ENCODE results near the gene ITGA4. TPM values are rescaled to one million over a fixed set of nuclear protein-coding genes. Genes with fewer than 3 reads are reported as not detected.

The ITGA4 gene
- total and polyA plus RNA-seq, 4 donors, result 6.9 to 23.0 (median 9.8) TPM

DNA sequence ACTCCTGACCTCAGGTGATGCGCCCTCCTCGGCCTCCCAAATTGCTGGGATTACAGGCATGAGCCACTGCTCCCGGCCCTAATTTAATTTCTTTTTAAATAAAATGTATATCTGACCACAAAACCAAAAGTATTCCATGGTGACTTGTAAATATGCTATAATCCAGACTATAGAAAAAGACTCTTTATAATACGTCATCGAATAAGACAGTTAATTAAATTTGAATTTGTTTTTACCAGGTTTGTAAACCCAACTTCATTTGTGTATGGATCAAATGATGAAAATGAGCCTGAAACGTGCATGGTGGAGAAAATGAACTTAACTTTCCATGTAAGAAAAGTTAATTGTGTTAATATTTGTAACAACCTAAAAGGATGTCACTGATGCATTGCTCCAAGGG, 69.9 kb downstream of the ITGA4 start:
- DNase-seq (ENCODE audit: low read depth in 4 of 6, low spot score in 6 of 6), result no peak
- no CpG with 5 or more reads among the region's 6 CpGs for WGBS (ENCODE audit: insufficient coverage)
- H3K27me3 ChIP-seq (ENCODE audit: control insufficient read depth, insufficient read depth, low read length), result no peaks in the 10 kb centered on the region
- no peak overlapping the region for H3K4me3 ChIP-seq (ENCODE audit: low read depth, low read length)
- no peaks in the 10 kb centered on the region for H3K36me3 ChIP-seq (ENCODE audit: control insufficient read depth, insufficient read depth, low read length)
- H3K27ac ChIP-seq (ENCODE audit: low read depth, low read length), result no peak overlapping the region
- H3K4me1 ChIP-seq (ENCODE audit: control insufficient read depth, insufficient read depth, low read length), result no peaks in the 10 kb centered on the region
- H3K9me3 ChIP-seq (ENCODE audit: control insufficient read depth, insufficient read depth, low read length), result no peaks in the 10 kb centered on the region

DNA sequence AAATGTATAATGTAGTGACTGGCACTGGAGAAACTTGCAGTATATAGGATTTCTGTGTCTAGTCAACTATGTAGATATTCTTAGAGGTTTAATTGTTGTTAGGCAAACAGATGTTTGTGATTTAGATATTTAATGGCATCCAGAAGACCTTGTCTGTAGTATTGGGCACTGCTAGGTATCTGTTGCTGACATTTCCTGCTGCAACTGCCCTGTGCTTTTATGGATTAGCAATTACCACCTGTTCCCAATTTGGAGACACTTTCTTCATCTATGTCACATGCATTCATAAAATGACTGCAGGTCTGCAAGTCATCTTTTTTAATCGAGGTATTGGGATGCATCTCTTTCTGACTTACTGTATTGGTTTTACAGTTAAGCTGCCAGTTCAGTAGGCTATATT, 71.3 kb downstream of the ITGA4 start:
- H3K4me1 ChIP-seq (ENCODE audit: control insufficient read depth, insufficient read depth, low read length), result no peaks in the 10 kb centered on the region
- no peak overlapping the region for H3K27ac ChIP-seq (ENCODE audit: low read depth, low read length)
- 88% methylated on average over 1 of the region's 1 CpG for WGBS (ENCODE audit: insufficient coverage)
- H3K27me3 ChIP-seq (ENCODE audit: control insufficient read depth, insufficient read depth, low read length), result no peaks in the 10 kb centered on the region
- H3K4me3 ChIP-seq (ENCODE audit: low read depth, low read length), result no peak overlapping the region
- DNase-seq (ENCODE audit: low read depth in 4 of 6, low spot score in 6 of 6), result no peak
- H3K9me3 ChIP-seq (ENCODE audit: control insufficient read depth, insufficient read depth, low read length), result no peaks in the 10 kb centered on the region
- no peaks in the 10 kb centered on the region for H3K36me3 ChIP-seq (ENCODE audit: control insufficient read depth, insufficient read depth, low read length)

DNA sequence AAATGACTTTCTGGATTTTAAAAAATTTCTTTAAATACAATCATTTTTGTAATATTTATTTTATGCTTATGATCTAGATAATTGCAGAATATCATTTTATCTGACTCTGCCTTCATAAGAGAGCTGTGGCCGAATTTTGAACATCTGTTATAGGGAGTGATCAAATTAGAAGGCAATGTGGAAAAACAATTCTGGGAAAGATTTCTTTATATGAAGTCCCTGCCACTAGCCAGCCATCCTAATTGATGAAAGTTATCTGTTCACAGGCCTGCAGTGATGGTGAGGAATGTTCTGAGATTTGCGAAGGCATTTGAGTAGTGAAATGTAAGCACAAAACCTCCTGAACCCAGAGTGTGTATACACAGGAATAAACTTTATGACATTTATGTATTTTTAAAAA, 79.5 kb downstream of the ITGA4 start:
- no peaks in the 10 kb centered on the region for H3K4me1 ChIP-seq (ENCODE audit: control insufficient read depth, insufficient read depth, low read length)
- no peaks in the 10 kb centered on the region for H3K9me3 ChIP-seq (ENCODE audit: control insufficient read depth, insufficient read depth, low read length)
- no CpG with 5 or more reads among the region's 2 CpGs for WGBS (ENCODE audit: insufficient coverage)
- no peaks in the 10 kb centered on the region for H3K27me3 ChIP-seq (ENCODE audit: control insufficient read depth, insufficient read depth, low read length)
- H3K27ac ChIP-seq (ENCODE audit: low read depth, low read length), result no peak overlapping the region
- no peak for DNase-seq (ENCODE audit: low read depth in 4 of 6, low spot score in 6 of 6)
- no peaks in the 10 kb centered on the region for H3K36me3 ChIP-seq (ENCODE audit: control insufficient read depth, insufficient read depth, low read length)
- no peak overlapping the region for H3K4me3 ChIP-seq (ENCODE audit: low read depth, low read length)

DNA sequence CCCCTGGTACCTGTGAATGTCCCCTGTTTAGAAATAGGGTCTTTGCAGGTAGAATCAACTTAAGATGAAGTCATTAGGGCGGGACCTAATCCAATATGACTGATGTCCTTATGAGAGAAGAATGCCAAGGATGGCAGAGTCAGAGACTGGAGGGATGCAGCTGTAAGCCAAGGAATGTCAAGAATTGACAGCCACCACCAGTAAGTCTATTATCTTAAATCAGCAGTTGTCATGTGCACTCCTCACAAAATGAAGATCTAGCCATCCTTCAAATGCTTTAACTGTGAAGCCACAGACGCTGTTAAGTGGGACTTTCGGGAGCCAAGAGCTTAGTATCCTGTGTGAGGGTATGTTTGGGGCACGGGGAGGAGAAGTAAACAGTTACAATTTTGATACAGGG, 83.2 kb downstream of the ITGA4 start:
- WGBS (ENCODE audit: insufficient coverage), result 100% methylated on average over 3 of the region's 4 CpGs
- H3K9me3 ChIP-seq (ENCODE audit: control insufficient read depth, insufficient read depth, low read length), result no peaks in the 10 kb centered on the region
- DNase-seq (ENCODE audit: low read depth in 4 of 6, low spot score in 6 of 6), result no peak
- H3K4me1 ChIP-seq (ENCODE audit: control insufficient read depth, insufficient read depth, low read length), result no peaks in the 10 kb centered on the region
- no peaks in the 10 kb centered on the region for H3K27me3 ChIP-seq (ENCODE audit: control insufficient read depth, insufficient read depth, low read length)
- H3K4me3 ChIP-seq (ENCODE audit: low read depth, low read length), result no peak overlapping the region
- no peaks in the 10 kb centered on the region for H3K36me3 ChIP-seq (ENCODE audit: control insufficient read depth, insufficient read depth, low read length)
- H3K27ac ChIP-seq (ENCODE audit: low read depth, low read length), result no peak overlapping the region

DNA sequence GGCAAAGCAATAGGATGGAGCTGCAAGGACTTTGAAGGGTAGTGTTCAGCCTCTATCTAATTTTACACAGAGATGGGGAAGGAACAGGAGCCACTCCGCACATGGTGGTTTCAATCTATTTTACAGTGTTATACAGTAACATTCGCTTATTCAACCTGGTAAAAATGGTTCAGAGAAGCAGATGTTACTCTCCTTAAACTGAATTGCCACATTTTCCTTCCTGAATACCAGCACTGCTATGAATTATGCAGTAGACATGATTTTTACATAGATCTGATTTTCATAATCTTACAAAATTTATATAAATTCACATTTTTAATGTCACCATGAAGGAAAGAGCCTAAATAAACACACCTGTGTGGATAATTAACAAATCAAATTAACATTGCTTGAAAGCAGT, 85.0 kb downstream of the ITGA4 start:
- DNase-seq (ENCODE audit: low read depth in 4 of 6, low spot score in 6 of 6), result no peak
- no CpG with 5 or more reads among the region's 2 CpGs for WGBS (ENCODE audit: insufficient coverage)

DNA sequence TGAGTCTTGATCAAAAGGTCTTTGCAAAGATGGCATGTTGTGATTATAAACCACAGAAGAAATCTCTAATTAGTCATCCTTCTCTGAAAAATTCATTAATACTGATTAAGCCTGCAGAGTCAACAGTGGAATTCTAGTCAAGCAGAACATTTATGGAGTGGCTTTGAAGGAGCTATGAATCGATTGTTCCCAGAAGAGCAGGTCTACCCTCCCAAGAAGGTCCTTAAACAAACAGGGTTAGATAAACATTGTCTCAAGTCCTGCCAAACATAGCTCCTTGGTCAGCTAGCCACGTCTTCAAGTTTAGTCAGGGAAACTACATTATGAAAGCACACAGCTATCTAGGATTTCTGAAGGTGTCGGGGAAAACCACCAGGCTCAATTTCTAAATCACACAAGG, 88.9 kb downstream of the ITGA4 start:
- no peaks in the 10 kb centered on the region for H3K36me3 ChIP-seq (ENCODE audit: control insufficient read depth, insufficient read depth, low read length)
- WGBS (ENCODE audit: insufficient coverage), result 50% methylated on average over 1 of the region's 3 CpGs
- H3K4me1 ChIP-seq (ENCODE audit: control insufficient read depth, insufficient read depth, low read length), result no peaks in the 10 kb centered on the region
- no peaks in the 10 kb centered on the region for H3K27me3 ChIP-seq (ENCODE audit: control insufficient read depth, insufficient read depth, low read length)
- H3K4me3 ChIP-seq (ENCODE audit: low read depth, low read length), result no peak overlapping the region
- no peak for DNase-seq (ENCODE audit: low read depth in 4 of 6, low spot score in 6 of 6)
- H3K9me3 ChIP-seq (ENCODE audit: control insufficient read depth, insufficient read depth, low read length), result no peaks in the 10 kb centered on the region
- H3K27ac ChIP-seq (ENCODE audit: low read depth, low read length), result no peak overlapping the region

More for the DNA sequence above, 85.0 kb downstream of the ITGA4 start:
- no peak overlapping the region for H3K27ac ChIP-seq (ENCODE audit: low read depth, low read length)
- H3K36me3 ChIP-seq (ENCODE audit: control insufficient read depth, insufficient read depth, low read length), result no peaks in the 10 kb centered on the region
- H3K4me1 ChIP-seq (ENCODE audit: control insufficient read depth, insufficient read depth, low read length), result no peaks in the 10 kb centered on the region
- no peak overlapping the region for H3K4me3 ChIP-seq (ENCODE audit: low read depth, low read length)
- no peaks in the 10 kb centered on the region for H3K9me3 ChIP-seq (ENCODE audit: control insufficient read depth, insufficient read depth, low read length)
- H3K27me3 ChIP-seq (ENCODE audit: control insufficient read depth, insufficient read depth, low read length), result no peaks in the 10 kb centered on the region

DNA sequence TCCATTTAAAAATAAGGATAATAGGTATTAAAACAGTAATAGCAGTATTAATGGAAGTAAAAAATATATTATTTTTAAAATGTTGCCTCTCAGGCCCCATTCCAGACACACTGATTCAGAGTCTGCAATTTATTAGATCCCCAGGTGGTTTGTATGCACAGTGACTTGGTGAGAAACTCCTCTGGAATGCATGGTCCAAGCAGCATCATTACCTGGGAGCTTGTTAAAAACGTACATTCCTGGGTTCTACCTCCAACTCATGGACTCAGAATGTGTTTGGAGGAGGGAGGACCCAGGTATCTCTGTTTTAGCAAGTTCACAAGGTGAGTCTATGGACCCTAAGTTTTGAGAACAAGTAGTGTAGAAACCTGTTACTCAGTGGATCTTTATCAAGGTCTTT, 95.6 kb downstream of the ITGA4 start:
- Histone ChIP-seq H3K9me3 (ENCODE audit: control insufficient read depth, insufficient read depth, low read length) (no peaks in the 10 kb centered on the region), H3K27ac (ENCODE audit: low read depth, low read length) (no peak overlapping the region), H3K27me3 (ENCODE audit: control insufficient read depth, insufficient read depth, low read length) (no peaks in the 10 kb centered on the region), H3K36me3 (ENCODE audit: control insufficient read depth, insufficient read depth, low read length) (no peaks in the 10 kb centered on the region), H3K4me3 (ENCODE audit: low read depth, low read length) (no peak overlapping the region), H3K4me1 (ENCODE audit: control insufficient read depth, insufficient read depth, low read length) (no peaks in the 10 kb centered on the region)
- no peak for DNase-seq (ENCODE audit: low read depth in 4 of 6, low spot score in 6 of 6)
- 67% methylated on average over 1 of the region's 1 CpG for WGBS (ENCODE audit: insufficient coverage)

DNA sequence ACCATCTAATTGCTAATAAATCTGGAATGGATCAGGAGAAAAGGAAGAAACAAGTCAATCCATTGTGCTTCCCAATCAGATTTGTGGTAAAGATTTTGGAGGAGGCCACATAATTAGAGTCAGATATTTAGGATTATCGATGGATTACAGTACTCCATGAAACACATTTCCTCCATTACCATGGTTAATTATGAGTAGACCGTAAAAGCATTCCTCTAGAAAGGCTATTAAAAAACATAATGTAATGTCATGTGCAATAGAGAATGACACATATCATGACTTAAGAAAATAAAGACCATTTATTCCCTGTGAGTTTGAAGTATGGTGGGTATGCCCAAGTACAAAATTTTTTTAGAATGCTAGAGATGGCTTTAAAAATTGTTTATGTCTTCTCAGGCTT, 96.1 kb downstream of the ITGA4 start:
- H3K27ac ChIP-seq (ENCODE audit: low read depth, low read length), result no peak overlapping the region
- H3K27me3 ChIP-seq (ENCODE audit: control insufficient read depth, insufficient read depth, low read length), result no peaks in the 10 kb centered on the region
- no peak for DNase-seq (ENCODE audit: low read depth in 4 of 6, low spot score in 6 of 6)
- no peaks in the 10 kb centered on the region for H3K36me3 ChIP-seq (ENCODE audit: control insufficient read depth, insufficient read depth, low read length)
- H3K4me3 ChIP-seq (ENCODE audit: low read depth, low read length), result no peak overlapping the region
- WGBS (ENCODE audit: insufficient coverage), result no CpG with 5 or more reads among the region's 2 CpGs
- H3K9me3 ChIP-seq (ENCODE audit: control insufficient read depth, insufficient read depth, low read length), result no peaks in the 10 kb centered on the region
- H3K4me1 ChIP-seq (ENCODE audit: control insufficient read depth, insufficient read depth, low read length), result no peaks in the 10 kb centered on the region

DNA sequence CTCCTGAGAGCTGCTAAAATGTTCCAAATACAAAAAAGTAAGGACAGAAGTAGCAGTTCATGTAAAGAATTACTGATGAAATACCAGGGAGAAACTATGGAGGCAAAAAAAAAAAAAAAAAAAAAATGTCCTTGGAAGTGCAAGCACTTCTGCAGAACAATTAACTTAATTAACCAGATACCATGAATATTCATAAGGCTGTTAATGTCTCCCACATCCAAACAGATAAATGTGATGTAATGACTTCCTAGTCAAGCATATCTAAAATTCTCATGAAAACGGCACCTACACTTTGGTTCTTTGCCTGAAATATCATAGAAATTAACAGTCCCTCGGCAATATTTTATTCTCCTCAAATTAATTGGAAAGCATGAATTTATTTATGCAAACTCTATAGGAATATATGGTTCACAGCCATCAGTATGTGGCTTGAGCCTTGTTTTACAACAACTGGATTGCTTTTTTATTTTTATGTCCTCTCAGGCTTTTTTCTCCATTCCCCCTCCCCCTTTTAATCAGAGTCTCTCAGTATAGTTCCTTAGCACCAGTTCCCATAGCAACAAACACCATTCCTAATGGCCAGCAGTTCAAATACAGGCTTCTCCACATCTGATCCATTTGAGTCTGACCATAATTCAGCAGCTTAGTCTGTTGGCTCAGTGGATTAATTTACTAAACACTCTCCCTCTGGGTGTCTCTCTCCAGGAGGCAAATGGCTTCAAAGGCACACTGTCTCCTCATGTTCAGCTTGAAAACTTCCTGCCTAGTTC, 97.1 kb downstream of the ITGA4 start:
- no peaks in the 10 kb centered on the region for H3K9me3 ChIP-seq (ENCODE audit: control insufficient read depth, insufficient read depth, low read length)
- H3K4me3 ChIP-seq (ENCODE audit: low read depth, low read length), result no peak overlapping the region
- H3K27me3 ChIP-seq (ENCODE audit: control insufficient read depth, insufficient read depth, low read length), result no peaks in the 10 kb centered on the region
- WGBS (ENCODE audit: insufficient coverage), result 20% methylated on average over 1 of the region's 2 CpGs
- DNase-seq (ENCODE audit: low read depth in 4 of 6, low spot score in 6 of 6), result peak; percentile 22 to 96 (median 52)
- no peak overlapping the region for H3K27ac ChIP-seq (ENCODE audit: low read depth, low read length)
- no peaks in the 10 kb centered on the region for H3K4me1 ChIP-seq (ENCODE audit: control insufficient read depth, insufficient read depth, low read length)
- no peaks in the 10 kb centered on the region for H3K36me3 ChIP-seq (ENCODE audit: control insufficient read depth, insufficient read depth, low read length)

DNA sequence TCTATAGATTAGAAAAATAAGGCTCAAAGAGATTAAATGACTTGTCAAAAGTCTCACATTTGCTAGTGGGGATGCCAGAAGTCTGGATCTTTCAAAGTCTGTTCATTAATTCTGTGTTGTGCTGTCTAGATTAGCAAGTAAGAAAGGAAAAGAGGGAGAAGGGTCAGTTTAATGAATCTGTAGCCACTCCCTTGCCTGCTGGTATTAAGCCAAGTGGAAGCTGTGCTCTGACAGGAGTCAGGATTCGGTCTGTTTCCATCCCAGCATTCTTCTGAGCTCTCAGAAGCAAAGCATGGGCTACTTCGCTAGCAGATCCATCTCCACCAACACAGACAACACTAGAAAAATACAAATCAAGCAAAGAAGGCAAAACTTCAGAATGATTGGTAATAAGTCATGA, 101.2 kb downstream of the ITGA4 start:
- Histone ChIP-seq H3K36me3 (ENCODE audit: control insufficient read depth, insufficient read depth, low read length) (no peaks in the 10 kb centered on the region), H3K27ac (ENCODE audit: low read depth, low read length) (no peak overlapping the region), H3K9me3 (ENCODE audit: control insufficient read depth, insufficient read depth, low read length) (no peaks in the 10 kb centered on the region), H3K4me3 (ENCODE audit: low read depth, low read length) (no peak overlapping the region), H3K27me3 (ENCODE audit: control insufficient read depth, insufficient read depth, low read length) (no peaks in the 10 kb centered on the region), H3K4me1 (ENCODE audit: control insufficient read depth, insufficient read depth, low read length) (no peaks in the 10 kb centered on the region)
- WGBS (ENCODE audit: insufficient coverage), result no CpG with 5 or more reads among the region's 2 CpGs
- DNase-seq (ENCODE audit: low read depth in 4 of 6, low spot score in 6 of 6), result no peak

All from spinal cord (tissue), 10 donors.